ENCODE data around the gene ST6GALNAC5. TPM values are rescaled to one million over a fixed set of nuclear protein-coding genes. Genes with fewer than 3 reads are reported as not detected.

ST6GALNAC5 gene
- total RNA-seq, 1 donor from 2014 or later: 0.87 TPM

DNA sequence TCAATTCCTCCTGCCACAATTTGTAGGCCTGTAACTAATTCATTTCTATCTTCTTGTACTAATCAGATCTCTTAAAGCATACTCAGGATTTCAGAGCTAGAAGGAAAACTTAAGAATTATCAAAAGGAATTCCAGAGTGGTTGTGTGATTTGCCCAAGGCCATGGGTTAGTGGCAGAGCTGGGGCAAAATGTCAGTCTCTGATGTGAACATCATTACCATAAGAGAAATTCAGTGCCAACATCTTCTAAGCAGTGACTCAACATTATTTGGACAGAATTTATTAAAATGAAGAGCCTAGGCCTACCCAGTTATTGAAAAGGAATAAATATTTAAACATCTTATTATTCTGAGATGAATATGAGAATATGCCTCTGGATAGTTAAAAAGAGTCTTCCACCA, 14.5 kb downstream of the ST6GALNAC5 start:
- no peaks in the 10 kb centered on the region for H3K36me3 Mint-ChIP-seq (ENCODE audit: low read depth, unreplicated experiment)
- H3K9me3 Mint-ChIP-seq (ENCODE audit: unreplicated experiment): no peaks in the 10 kb centered on the region
- H3K4me3 Mint-ChIP-seq (ENCODE audit: unreplicated experiment): no peak overlapping the region
- H3K27me3 Mint-ChIP-seq (ENCODE audit: unreplicated experiment): no peaks in the 10 kb centered on the region
- DNase-seq (ENCODE audit: low spot score): no peak
- H3K4me1 Mint-ChIP-seq (ENCODE audit: unreplicated experiment): no peaks in the 10 kb centered on the region
- no peak overlapping the region for H3K27ac Mint-ChIP-seq (ENCODE audit: unreplicated experiment)
- TF ChIP-seq, protein P1, sequence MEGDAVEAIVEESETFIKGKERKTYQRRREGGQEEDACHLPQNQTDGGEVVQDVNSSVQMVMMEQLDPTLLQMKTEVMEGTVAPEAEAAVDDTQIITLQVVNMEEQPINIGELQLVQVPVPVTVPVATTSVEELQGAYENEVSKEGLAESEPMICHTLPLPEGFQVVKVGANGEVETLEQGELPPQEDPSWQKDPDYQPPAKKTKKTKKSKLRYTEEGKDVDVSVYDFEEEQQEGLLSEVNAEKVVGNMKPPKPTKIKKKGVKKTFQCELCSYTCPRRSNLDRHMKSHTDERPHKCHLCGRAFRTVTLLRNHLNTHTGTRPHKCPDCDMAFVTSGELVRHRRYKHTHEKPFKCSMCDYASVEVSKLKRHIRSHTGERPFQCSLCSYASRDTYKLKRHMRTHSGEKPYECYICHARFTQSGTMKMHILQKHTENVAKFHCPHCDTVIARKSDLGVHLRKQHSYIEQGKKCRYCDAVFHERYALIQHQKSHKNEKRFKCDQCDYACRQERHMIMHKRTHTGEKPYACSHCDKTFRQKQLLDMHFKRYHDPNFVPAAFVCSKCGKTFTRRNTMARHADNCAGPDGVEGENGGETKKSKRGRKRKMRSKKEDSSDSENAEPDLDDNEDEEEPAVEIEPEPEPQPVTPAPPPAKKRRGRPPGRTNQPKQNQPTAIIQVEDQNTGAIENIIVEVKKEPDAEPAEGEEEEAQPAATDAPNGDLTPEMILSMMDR (IDR thresholded peaks at IDR 0.05; ENCODE audit: unreplicated experiment): no peak

DNA sequence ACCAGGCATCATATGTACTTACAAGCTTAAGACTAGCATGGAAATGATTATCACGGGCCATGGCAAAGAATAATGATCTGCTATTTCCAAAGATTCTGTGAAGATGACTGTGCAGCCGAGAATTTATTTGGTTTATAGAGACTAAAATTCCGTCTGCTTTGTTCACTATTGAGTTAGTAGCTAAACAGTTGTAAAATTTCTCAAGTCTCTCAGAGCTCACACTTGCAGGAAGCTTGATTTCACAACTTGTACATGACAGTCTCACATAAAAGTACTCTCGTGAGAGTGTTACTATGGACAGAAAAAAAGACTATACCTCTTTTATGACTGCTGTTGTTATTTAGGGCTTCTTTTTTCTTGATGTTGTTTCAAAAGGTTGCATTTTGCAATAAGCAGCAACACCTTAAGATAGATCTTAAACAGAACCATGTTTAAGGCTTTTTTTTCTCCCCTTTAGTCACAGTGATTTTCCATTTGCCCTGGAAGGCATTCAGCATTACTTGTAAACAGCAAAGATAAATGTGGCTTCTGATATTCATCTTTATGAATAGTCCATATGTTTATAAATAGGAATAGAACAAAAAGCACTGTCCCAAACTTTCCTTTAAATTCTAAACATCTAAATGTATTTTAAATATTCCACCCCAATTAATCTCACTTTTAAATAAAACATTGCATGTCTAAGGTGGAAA, 24.8 kb downstream of the ST6GALNAC5 start:
- Mint-ChIP-seq H3K9me3 (ENCODE audit: unreplicated experiment) (no peaks in the 10 kb centered on the region), H3K27ac (ENCODE audit: unreplicated experiment) (no peak overlapping the region), H3K36me3 (ENCODE audit: low read depth, unreplicated experiment) (no peaks in the 10 kb centered on the region), H3K4me1 (ENCODE audit: unreplicated experiment) (no peaks in the 10 kb centered on the region), H3K4me3 (ENCODE audit: unreplicated experiment) (no peak overlapping the region), H3K27me3 (ENCODE audit: unreplicated experiment) (no peaks in the 10 kb centered on the region)
- TF ChIP-seq, protein P1 (IDR thresholded peaks at IDR 0.05; ENCODE audit: unreplicated experiment): no peak
- DNase-seq (ENCODE audit: low spot score): no peak

GRCh38 chr1:76892675-76893074, 25.4 kb downstream of the ST6GALNAC5 start:
- no peaks in the 10 kb centered on the region for H3K27me3 Mint-ChIP-seq (ENCODE audit: unreplicated experiment)
- H3K9me3 Mint-ChIP-seq (ENCODE audit: unreplicated experiment): no peaks in the 10 kb centered on the region
- DNase-seq (ENCODE audit: low spot score): no peak
- no peaks in the 10 kb centered on the region for H3K4me1 Mint-ChIP-seq (ENCODE audit: unreplicated experiment)
- TF ChIP-seq, protein P1 (IDR thresholded peaks at IDR 0.05; ENCODE audit: unreplicated experiment): no peak
- H3K4me3 Mint-ChIP-seq (ENCODE audit: unreplicated experiment): no peak overlapping the region
- H3K36me3 Mint-ChIP-seq (ENCODE audit: low read depth, unreplicated experiment): no peaks in the 10 kb centered on the region
- H3K27ac Mint-ChIP-seq (ENCODE audit: unreplicated experiment): no peak overlapping the region

- no peak overlapping the region for H3K27ac Mint-ChIP-seq (ENCODE audit: unreplicated experiment)
- H3K36me3 Mint-ChIP-seq (ENCODE audit: low read depth, unreplicated experiment): no peaks in the 10 kb centered on the region
- H3K4me1 Mint-ChIP-seq (ENCODE audit: unreplicated experiment): no peaks in the 10 kb centered on the region
- no peaks in the 10 kb centered on the region for H3K9me3 Mint-ChIP-seq (ENCODE audit: unreplicated experiment)
- TF ChIP-seq, protein P1 (IDR thresholded peaks at IDR 0.05; ENCODE audit: unreplicated experiment): peak; percentile 66
- no peaks in the 10 kb centered on the region for H3K27me3 Mint-ChIP-seq (ENCODE audit: unreplicated experiment)
- H3K4me3 Mint-ChIP-seq (ENCODE audit: unreplicated experiment): no peak overlapping the region
- peak; percentile 60 for DNase-seq (ENCODE audit: low spot score)
Measured at GRCh38 chr1:76901158-76901767, 34.0 kb downstream of the ST6GALNAC5 start.

DNA sequence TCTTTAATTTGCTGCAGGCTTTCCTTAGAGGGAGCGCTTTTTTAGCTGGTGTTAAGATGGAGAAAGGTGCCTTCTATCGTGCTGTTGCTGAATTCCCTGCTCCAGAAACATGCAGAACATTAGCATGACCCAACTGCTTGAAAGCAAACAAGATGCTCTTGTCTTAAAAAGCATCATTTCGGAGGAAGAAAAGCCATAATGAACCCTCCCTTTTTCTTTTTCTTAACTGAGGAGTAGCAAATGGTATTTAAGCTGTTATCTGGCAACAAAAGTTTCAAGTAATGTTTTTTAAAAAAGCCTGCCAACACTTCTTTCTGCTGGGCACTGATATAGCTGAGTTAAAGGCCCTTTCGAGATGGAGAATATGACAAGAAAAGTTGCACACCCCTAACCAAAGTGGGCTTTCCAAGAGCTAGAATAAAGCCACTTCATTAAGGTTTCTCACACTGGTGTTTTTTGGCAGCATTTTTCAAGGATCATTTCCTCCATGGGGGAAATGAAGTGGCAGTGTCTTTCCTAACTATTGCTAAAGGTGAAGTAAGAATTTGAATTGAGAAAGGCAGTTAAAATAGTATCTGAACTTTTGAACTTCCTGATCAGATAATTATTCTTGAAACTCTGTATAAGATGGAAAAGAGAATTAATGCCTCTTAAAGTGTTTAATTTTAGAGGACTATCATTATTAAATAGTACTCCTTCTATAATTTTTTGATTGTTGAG, 38.8 kb downstream of the ST6GALNAC5 start:
- Mint-ChIP-seq H3K36me3 (ENCODE audit: low read depth, unreplicated experiment) (no peaks in the 10 kb centered on the region), H3K27me3 (ENCODE audit: unreplicated experiment) (no peaks in the 10 kb centered on the region), H3K9me3 (ENCODE audit: unreplicated experiment) (no peaks in the 10 kb centered on the region), H3K27ac (ENCODE audit: unreplicated experiment) (no peak overlapping the region), H3K4me1 (ENCODE audit: unreplicated experiment) (no peaks in the 10 kb centered on the region), H3K4me3 (ENCODE audit: unreplicated experiment) (no peak overlapping the region)
- no peak for DNase-seq (ENCODE audit: low spot score)
- TF ChIP-seq, protein P1 (IDR thresholded peaks at IDR 0.05; ENCODE audit: unreplicated experiment): no peak

All from endothelial cell (in vitro differentiated cells).